SIG-M5 treated with dmso at 0.1 percent for 504 hours (cell line): ENCODE results near the gene NTNG1.
A peak's percentile ranks its signal among the peaks of the same experiment; 100 is the strongest.
"Not testable (repeated sequence)": the region's sequence is repeated elsewhere in the genome, so short reads cannot be mapped to it uniquely, and the experiment has no call there.

Experiments used
- DNase-seq: peaks from one replicate; lab custom pipeline; 2025; ENCODE audit not compliant: unreplicated experiment; lab: John Stamatoyannopoulos, UW

Gene NTNG1

DNA sequence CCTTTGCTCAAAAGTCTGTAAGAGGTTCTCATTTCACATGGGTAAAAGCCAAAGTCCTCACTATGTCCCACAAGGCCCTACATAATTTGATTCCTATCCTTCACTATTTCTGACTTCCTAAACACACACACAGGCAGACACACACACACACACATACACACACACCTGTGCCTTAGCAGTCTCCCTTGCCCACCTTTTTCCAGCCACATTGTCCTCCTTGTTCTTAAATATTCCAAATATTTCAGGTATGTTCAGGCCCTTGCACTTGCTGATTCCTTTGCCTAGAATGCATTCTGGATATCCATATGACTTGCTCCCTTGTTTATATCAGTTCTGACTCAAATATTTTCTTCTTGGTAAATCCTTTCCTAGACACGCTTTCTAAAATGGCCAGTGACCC is 54.6 kb downstream of the NTNG1 start:
- no peak for DNase-seq

DNA sequence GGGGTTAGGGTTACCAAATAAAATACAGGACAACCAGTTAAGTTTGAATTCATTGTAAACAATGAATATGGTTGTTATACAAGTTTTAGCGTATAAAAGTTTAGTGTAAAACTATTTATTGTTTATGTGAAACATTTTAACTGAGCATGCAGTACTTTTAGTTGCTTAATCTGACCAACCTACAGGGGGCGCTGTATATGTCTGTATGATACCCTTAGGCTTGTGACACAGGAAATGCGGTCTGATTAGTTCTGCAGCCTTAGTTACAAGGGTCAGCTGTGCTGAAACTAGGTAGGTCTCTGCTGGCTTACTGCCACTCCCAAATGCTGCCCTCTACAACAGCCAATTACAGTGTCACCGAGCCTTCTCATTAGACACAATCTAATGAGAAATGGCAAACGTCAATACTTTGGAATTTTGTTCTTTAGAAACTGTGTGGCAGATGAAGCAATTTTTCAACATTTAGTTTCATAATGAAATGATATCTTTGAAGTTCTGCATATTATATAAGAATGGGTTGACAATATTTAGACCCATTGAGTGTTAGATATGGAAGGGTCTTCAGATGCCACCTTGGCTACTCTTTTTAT is 56.2 kb downstream of the NTNG1 start:
- DNase-seq, result peak; percentile 81

DNA sequence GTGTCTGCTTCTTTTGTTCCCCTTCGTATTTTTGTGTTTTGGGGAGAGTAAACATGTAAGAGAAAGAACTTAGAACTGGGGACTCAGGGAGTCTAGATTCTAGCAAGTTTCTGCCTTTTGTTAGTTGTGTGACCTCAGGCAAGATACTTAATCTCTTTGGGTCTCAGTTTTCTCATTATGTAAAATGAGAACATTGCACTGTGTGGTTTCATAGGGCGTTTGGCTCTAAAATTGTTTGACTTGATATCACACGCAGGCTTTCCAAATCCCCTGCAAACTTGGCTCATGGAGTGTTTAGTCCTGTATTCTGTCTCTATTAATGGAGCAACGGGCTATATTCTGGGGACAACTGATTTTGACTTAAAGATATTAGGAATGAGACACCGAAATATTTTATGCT is 57.7 kb downstream of the NTNG1 start:
- no peak for DNase-seq

DNA sequence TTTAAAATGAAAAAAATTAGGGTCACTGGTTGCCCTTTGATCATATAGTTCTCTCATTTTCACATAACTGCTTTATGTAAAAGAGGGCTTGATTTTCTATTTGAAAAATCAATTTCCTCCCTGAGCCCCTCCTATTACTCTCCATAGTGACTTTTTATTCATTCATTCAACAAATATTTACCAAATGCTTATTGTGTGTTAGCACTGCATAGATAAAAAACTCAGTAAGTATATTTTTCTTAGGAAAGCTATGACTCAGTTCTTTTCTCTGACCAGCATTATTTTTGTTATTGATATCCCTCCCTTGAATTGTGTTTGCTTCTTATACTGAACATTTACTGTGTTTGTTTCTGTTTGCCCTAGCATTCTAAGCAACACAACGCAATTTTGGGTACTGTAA is 59.8 kb downstream of the NTNG1 start:
- no peak for DNase-seq

DNA sequence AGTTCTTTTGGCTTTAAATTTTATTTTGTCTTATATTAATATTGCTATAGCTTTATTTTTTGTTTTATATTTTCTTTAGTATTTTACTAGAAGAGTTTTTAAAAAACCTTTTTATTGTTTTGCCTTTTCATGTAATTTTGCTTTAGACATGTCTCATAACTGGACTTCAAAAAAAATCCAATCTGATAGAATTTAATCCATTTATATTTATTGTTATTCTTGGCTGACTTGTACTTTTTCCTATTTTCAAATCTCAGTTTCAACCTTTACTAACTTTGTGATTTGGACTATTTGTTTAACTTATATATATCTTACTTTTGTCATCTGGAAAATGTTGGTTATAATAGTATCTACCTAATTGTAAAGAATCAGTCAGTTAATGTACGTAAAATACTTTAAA is 61.2 kb downstream of the NTNG1 start:
- DNase-seq, result no peak

DNA sequence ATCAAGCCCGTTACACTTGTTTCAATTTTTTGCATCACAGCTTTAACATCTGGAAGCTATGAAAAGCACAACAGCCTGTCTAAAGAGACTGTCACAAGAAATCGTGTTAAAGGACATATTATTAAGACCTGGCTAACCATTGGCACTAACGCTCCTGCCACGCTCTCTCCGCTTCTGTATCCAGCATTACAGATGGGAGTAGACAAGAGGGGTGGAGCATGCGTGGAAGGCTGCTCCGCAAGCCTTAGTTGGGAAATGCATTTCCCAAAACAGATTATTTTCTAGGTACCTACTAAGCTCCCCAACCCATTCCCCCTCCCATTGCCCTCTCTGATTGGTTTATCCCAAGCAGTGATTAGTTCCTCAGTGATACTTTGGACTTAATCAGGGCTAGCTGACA is 72.4 kb downstream of the NTNG1 start:
- no peak for DNase-seq

DNA sequence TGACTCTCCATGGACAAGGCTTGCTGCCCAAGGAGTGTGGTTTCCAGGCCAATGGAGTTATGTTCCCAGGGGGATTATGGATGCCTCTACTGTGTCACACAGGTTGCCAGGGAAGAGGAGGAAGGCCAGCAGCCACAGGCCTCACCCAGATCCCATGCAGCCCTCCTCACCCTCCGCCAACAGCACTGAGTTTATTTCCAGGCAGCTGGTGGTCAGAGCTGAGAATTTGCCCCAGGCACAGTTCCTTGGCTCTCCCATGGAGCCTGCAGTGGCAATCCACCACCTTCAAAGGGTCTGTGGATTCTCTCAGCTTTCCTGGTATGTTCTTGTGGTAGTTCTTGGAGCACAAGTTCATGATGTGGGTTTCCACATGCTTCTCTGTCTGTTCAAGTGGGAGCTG is 79.2 kb downstream of the NTNG1 start:
- no peak for DNase-seq

DNA sequence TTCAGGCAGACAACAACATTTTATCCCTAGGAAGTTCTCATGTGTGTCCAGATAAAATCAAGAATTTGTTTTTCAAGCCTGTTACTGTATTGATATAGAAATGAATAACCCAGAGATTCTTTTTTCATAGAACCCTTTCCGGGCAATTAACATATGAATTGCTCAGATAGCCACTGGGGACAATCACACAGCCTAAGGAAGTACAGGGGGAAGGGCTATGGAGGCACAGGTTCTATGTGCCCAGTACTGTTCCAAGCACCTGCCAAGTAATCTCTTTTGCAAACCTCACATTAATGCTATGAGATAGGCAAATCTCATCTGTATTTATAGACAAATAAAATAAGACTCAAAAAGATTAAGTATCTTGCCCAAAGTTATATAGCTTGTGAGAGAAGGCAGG is 84.9 kb downstream of the NTNG1 start:
- DNase-seq, result no peak

DNA sequence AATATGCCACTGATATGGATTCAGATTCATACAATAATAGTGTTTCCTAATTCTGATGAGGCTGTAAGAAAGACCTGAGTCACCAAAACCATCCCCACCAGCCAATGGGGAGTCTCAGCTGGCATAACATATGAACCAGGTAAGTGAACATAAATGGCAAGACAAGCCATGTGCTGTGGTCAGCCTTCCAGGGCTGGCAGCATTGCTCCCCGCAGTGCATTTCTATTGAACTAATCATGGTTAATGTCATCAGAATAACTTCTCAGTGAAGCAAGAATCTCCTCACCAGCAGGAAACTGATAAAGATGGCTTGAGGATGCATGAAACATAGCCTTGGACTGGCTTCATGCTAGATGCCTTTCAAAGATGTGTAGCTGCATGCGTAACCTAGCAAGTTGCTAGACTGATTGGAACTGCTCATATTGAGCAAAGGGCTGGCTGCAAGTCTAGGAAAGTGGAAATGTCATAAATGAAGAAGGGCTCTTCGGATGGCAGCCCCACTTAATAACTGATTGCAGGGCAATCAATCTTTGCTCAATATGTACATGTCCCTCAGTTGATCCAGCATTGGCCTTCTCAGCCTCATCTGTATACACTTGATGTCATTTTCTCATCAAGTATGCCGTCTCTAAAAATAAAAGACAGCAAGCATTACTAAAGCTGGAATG is 88.0 kb downstream of the NTNG1 start:
- no peak for DNase-seq

DNA sequence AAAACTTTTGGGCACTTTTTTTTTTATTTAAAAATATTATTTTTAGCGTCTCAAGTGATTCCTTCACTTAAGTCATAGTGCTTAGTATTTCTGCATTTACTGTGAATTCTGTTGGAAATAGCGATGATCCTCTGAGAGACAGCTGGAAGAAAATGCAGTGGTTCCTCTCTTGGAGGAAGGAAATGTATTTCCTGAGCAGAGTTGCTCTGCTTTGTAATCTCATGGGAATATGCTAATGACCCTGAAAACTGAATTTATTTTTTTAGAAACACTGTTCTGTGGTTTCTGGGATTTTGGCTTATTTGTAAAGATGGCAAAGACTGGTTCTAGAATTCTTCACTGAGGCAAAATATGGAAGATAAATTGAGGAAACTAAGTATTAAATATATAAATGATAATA is 88.9 kb downstream of the NTNG1 start:
- no peak for DNase-seq

DNA sequence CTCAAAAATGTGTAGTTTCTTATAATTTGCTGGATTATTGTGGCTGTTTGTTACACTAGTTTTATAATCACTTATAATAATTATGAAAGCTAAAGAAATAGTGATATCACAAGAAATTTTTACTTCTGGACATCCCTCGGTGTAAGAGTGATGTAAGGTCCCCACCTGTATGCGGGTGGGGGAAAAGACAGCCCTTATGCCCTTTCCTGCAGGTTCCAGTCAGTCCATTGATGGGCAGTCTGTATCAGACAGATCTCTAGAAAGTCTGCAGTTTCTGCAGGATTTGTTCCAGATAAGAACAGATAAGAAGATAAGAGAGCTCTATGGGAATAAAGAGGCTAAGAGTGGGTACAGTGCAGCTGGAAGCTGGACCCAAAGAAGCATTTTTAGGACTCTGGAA is 89.3 kb downstream of the NTNG1 start:
- no peak for DNase-seq

DNA sequence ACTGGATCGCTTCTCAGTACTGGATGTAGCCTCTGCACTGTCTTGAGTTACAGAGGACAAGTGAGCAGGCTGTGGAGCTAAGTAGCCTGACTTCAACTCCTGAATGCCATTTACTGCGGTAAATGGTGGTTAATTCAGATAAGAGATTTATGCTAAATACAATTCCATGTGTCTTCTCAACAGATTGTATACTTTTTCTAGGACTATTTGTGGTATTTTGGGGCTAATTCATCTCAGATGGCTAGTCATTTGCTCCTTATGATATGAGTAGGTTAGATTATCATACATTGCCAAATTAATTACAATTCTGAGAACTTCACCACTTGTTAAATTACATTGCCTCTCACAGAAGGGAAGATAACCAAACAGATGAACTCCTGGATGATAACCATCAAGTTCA is 90.5 kb downstream of the NTNG1 start:
- no peak for DNase-seq

DNA sequence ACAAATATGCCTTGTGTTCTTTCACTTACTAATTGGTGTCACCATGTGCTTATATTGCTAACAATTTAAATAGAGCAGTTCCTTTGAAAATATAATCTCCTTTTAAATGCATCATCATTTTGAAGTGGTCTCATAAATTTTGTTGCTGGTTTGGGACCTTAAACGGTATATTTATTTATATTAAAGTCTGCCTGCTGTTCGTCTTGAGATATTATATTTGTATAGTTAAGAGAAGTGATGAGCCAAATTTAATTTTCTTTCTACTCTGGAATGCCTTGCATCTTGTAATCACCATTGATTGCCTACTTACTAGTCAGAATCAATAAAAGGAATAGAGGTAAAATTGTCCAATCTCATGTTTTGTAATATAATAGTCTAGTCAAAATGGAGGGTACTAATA is 91.6 kb downstream of the NTNG1 start:
- DNase-seq, result no peak

DNA sequence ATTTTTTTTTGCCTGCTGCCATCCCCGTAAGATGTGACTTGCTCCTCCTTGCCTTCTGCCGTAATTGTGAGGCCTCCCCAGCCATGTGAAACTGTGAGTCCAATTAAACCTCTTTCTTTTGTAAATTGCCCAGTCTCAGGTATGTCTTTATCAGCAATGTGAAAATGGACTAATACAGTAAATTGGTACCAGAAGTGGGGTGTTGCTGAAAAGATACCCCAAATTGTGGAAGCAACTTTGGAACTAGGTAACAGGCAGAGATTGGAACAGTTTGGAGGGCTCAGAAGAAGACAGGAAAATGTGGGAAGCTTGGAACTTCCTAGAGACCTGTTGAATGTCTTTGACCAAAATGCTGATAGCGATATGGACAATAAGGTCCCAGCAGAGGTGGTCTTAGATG is 95.9 kb downstream of the NTNG1 start:
- DNase-seq, result not testable (repeated sequence)

DNA sequence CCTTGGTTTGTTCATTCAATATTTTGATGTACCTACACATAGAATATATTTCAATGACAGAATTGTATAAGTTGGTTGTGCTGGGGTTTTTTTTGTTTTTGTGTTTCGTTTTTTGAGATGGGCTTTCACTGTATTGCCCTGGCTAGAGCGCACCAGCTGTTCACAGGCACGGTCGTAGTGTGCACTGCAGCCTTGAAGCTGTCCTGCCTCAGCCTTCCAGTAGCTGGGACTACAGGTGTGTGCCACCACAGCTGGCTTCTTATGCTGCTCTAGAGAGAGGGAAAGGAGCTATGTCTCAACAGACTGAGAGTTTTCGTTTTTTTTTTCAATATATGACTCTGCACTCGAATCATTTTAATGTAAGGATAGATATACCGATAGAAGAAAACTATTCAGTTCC is 102.6 kb downstream of the NTNG1 start:
- no peak for DNase-seq

DNA sequence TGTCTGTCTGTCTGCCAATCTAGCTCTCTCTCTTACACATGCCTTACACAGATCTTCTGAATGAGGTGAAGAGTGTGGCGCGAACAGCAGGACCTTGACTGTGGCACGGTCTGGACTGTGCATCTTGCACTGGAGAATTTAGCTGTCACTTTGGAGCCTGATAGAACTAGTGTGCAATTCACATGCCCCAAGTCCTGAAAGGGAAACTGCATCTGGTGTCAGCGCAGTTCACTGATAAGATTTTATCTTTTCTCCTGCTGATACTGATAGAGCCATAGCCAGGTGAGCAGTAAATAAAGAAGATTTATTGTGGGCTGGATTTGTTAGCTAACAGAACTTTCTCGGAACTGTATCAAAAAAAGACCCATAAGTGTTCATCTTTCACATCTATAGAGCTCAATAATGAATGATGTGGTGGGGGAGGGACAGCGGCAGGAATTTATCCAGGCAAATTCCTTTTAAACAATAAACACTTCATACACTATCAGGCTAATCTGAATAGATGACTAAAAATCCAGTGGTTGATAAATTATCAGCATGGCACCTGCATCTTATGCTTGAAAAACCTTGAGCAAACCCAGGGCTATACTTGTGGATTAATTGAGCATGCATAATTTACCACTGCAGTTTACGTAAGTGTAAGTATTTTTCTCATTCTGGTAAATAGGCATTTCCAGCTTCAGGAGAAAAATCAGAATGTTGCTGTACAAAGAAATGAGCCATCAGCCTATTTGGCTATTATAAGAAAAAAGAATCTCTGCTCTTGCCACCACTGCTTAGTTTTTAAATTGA is 104.1 kb downstream of the NTNG1 start:
- DNase-seq, result no peak

DNA sequence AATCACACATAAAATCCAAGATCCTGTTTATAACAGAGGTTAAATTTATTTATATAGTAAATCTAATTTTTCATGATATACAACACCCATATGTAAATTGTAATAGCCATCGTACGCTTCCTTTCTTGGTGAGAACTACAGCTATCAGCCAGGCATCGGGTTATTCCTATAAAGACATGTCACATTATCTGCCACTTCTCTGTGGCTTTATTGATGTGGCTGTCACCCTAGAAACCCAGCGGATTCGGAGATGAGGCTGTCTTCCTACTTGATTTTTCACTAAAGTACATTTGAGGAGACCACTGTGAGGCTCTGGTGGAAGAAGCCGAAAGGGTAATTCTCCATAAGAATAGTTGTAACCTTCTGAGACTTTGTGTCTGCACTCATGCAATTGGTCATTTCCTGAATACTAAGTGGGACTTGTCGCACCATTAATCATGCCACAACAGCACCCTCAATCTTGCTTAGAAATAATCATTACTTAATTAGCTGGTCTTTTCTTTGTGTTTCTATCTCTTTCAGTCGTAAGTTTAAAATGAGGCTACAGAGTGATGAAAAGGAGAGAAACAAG is 106.0 kb downstream of the NTNG1 start:
- no peak for DNase-seq

DNA sequence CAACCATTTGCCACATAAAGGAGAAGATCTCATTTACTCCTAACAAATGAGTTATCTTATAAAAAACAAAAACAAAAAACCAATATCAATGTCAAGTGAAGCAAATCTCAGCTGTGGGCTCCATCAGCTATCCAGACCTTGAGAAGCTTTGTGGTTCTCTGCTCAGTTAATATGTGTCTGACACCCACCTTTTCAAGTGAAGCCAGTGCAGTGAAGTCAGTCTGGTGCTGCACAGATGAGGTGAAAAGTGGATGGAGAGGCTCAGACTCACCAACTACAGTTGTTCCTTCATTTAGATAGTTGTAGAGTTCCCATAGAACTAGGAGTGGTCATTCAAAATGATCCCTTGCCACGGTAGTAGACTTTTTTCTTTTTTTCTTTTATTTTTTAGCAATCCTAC is 106.8 kb downstream of the NTNG1 start:
- no peak for DNase-seq

DNA sequence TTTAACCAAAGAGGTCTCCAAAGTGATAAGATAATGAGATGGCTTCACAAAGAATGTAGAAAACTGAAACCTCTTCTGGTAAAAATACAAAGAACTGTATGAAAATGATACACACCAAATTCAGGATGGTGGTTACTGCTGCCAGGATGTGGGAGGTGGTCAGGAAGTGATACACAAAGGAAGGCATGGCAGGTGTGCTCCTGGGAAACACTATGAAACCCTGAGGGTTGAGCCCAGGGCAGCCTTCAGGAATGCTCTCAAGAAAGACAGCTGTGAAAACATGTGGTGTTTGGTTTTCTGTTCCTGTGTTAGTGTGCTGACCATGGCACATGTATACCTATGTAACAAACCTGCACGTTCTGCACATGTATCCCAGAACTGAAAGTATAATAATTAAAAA is 109.3 kb downstream of the NTNG1 start:
- no peak for DNase-seq

DNA sequence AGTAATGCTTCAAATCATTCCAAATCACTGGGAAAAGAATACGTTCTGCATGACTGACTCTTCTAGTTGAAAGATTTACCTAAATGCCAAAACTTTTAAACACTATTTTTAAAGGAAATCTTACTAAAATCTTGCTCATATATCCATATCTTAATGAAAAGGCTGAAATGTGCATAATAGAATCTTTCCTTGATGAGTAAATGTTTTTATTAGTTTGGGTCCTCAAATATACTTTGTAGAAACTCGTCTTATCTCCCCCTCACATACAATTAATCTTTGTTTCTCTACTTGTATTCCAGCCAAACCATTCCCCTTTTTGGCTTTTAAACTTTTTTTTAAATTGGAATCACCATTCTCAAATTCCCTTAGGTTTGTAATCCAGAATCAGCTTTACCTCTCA is 110.2 kb downstream of the NTNG1 start:
- DNase-seq, result no peak

DNA sequence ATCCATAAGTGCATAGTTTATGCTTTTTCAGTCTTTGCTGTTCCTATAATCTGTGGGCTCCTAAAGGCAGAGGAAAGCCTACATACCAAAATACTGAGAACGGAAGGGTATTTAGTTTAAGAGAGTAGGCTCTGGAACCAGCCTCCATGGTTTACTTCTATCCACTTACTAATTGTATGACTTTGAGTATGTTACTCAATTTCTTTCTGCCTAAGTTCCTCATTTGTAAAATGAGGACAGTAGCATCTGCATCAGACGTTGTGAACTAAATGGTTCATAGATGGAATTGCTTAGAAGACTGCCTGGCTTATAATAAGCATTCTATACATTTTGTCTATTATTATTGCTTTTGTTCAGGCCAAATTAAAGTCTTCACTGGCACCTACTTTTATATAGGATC is 111.0 kb downstream of the NTNG1 start:
- DNase-seq, result peak; percentile 56

DNA sequence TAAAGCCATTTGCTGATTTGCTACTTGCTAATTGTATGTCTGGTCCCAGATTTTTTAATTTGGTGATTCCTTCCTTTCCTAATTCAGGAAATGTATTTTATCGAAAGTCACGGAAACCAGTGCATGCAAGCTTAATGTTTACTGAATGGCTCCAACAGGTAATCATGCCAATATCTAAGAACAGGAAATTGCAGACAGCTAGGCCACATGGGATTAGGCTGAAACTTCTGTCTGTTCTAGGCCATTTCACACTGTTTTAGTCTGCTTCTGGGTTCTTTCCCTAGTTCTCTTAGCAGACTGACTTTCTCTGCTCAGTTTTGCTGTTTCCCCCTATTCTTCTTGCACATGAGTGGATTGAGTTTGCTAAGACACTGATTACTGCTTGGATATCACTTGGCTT is 111.4 kb downstream of the NTNG1 start:
- no peak for DNase-seq
